ENCODE measurements around the gene TIA1.

- TF ChIP-seq EZH2 (optimal IDR thresholded peaks at IDR 0.05; ENCODE audit: low read depth, low read length): no peak
- no peak for TF ChIP-seq CTCF (IDR thresholded peaks at IDR 0.05; ENCODE audit: low read length)
- no peak for TF ChIP-seq EZH2phosphoT487 (IDR thresholded peaks at IDR 0.05; ENCODE audit: low read length)
Measured at GRCh38 chr2:70214365-70214764, 34.1 kb downstream of the TIA1 start.

All from MM.1S (cell line).